RPMI8226 (cell line): Measurements from ENCODE around the gene GPR180.
"Not testable (repeated sequence)": the region's sequence is repeated elsewhere in the genome, so short reads cannot be mapped to it uniquely, and the experiment has no call there.

Source experiments
- DNase-seq: peaks from one replicate; pipeline ENCODE4 v3.0.0-alpha.2; 2015

GPR180 gene

GRCh38 chr13:94598281-94598680 lies 3.4 kb upstream of the GPR180 start:
- DNase-seq = no peak

- DNase-seq = no peak
These were observed 1.8 kb upstream of the GPR180 start for GRCh38 chr13:94599877-94600276.

- no peak for DNase-seq
These were observed 810 bp downstream of the GPR180 start for GRCh38 chr13:94602467-94602866.

- DNase-seq = no peak
These were observed 5.4 kb downstream of the GPR180 start for GRCh38 chr13:94607056-94607455.

- DNase-seq = no peak
These were observed 6.3 kb downstream of the GPR180 start for GRCh38 chr13:94607939-94608338.

GRCh38 chr13:94608586-94608985 lies 6.9 kb downstream of the GPR180 start:
- no peak for DNase-seq

- DNase-seq = no peak
These were observed 7.5 kb downstream of the GPR180 start for GRCh38 chr13:94609196-94609595.

- no peak for DNase-seq
These were observed 8.8 kb downstream of the GPR180 start for GRCh38 chr13:94610475-94610874.

- DNase-seq = no peak
These were observed 10.4 kb downstream of the GPR180 start for GRCh38 chr13:94612050-94612449.

GRCh38 chr13:94613051-94613450 lies 11.4 kb downstream of the GPR180 start:
- DNase-seq = no peak

GRCh38 chr13:94617389-94618000 lies 15.8 kb downstream of the GPR180 start:
- peak; percentile 9 for DNase-seq

GRCh38 chr13:94620286-94620896 lies 18.7 kb downstream of the GPR180 start:
- peak; percentile 35 for DNase-seq

GRCh38 chr13:94622344-94622743 lies 20.7 kb downstream of the GPR180 start:
- DNase-seq = no peak

GRCh38 chr13:94623316-94623715 lies 21.7 kb downstream of the GPR180 start:
- no peak for DNase-seq

GRCh38 chr13:94630858-94631257 lies 29.2 kb downstream of the GPR180 start:
- DNase-seq = no peak

GRCh38 chr13:94632226-94632980 lies 30.7 kb downstream of the GPR180 start:
- DNase-seq = no peak

- DNase-seq = not testable (repeated sequence)
These were observed 34.4 kb downstream of the GPR180 start for GRCh38 chr13:94636096-94636495.

- DNase-seq = no peak
These were observed 35.4 kb downstream of the GPR180 start for GRCh38 chr13:94636942-94637578.

GRCh38 chr13:94637677-94638076 lies 36.0 kb downstream of the GPR180 start:
- DNase-seq = not testable (repeated sequence)

GRCh38 chr13:94640721-94641120 lies 39.1 kb downstream of the GPR180 start:
- DNase-seq = no peak

- DNase-seq = no peak
These were observed 39.8 kb downstream of the GPR180 start for GRCh38 chr13:94641409-94641941.

GRCh38 chr13:94646904-94647303 lies 45.2 kb downstream of the GPR180 start:
- no peak for DNase-seq

- no peak for DNase-seq
These were observed 54.5 kb downstream of the GPR180 start for GRCh38 chr13:94656176-94656575.
